ENCODE data around the gene TRPM1.

DNA sequence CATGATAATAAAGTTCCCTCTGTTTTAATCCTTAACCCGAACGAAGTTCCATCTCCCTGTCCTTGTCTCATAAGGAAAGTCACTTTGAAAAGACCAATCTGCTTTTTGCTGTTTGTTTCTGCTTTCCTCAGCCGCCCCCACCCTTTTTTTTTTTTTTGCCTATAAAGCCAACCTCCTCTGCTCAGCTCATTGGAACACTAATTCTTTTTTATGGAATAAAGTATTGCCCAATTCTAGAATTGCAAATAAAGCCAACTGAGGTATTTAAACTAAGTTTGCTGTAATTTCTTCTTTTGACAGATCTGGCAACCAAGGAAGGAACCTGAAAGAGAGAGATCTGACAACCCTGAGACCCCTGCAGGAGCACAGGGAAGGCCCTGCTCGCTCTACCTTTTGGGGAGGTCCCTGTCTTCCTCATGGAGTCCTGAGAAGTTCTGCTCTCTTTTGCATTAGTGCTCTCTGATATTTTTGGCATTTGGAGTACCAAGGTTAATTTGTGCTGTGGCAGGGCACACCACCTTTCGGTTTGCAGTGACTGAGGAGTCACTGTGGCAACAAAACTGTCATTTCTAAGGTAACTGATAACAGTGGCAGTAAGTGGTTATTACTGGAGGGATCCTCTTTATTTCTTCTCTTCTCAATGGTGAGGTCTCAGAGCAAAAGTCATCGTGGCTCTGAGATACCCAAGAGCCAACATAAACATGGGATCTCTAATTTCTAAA is 35.2 kb upstream of the TRPM1 start:
- TF ChIP-seq CTCF (conservative IDR thresholded peaks at IDR 0.05 in 1 of 2, IDR thresholded peaks at IDR 0.05 in 1 of 2; ENCODE audit: low read depth in 1 of 2, low read length in 2 of 2), result no peak
- TF ChIP-seq EZH2 (IDR thresholded peaks at IDR 0.05; ENCODE audit: low read length, missing control alignments), result no peak

All from fibroblast of lung (primary cell).